ENCODE data around the gene IMPDH1. TPM values are rescaled to one million over a fixed set of nuclear protein-coding genes. Genes with fewer than 3 reads are reported as not detected.

The IMPDH1 gene
- total RNA-seq, 2 donors from 2014 or later = 31.2 to 34.1 TPM

GRCh38 chr7:128373606-128374005 is 36.2 kb downstream of the IMPDH1 start:
- ATAC-seq (no peak), DNase-seq (no peak)
- intact Hi-C loops (cut with DNase I) = no loop called here

- ATAC-seq (no peak), DNase-seq (no peak)
- intact Hi-C loops (cut with DNase I) = no loop called here
Observed at GRCh38 chr7:128370491-128370890, 39.3 kb downstream of the IMPDH1 start.

- ATAC-seq = no peak
- no peak for DNase-seq
- intact Hi-C loops (cut with DNase I) = no loop called here
Observed at GRCh38 chr7:128366986-128367385, 42.8 kb downstream of the IMPDH1 start.

- DNase-seq (no peak), ATAC-seq (peak in 1 of 2 donors; percentile 19)
- intact Hi-C loops (cut with DNase I) = no loop called here
Observed at GRCh38 chr7:128366300-128366699, 43.5 kb downstream of the IMPDH1 start.

- intact Hi-C loops (cut with DNase I) = no loop called here
- ATAC-seq (no peak), DNase-seq (no peak)
Observed at GRCh38 chr7:128365432-128365831, 44.4 kb downstream of the IMPDH1 start.

- DNase-seq (no peak), ATAC-seq (no peak)
- intact Hi-C loops (cut with DNase I) = no loop called here
Observed at GRCh38 chr7:128364166-128364870, 45.5 kb downstream of the IMPDH1 start.

- ATAC-seq (no peak), DNase-seq (no peak)
- intact Hi-C loops (cut with DNase I) = no loop called here
Observed at GRCh38 chr7:128363261-128363721, 46.5 kb downstream of the IMPDH1 start.

- no peak for ATAC-seq
- DNase-seq = no peak
- intact Hi-C loops (cut with DNase I) = no loop called here
Observed at GRCh38 chr7:128362670-128363069, 47.1 kb downstream of the IMPDH1 start.

GRCh38 chr7:128361411-128362379 is 48.1 kb downstream of the IMPDH1 start, which contains the start of gene PRRT4:
PRRT4 (minus strand) TSS chr7:128361690.
- peak; percentile 53 for DNase-seq
- peak; percentile 69 to 86 for ATAC-seq
- intact Hi-C loops (cut with DNase I) = no loop called here

- intact Hi-C loops (cut with DNase I) = no loop called here
- ATAC-seq (peak in 1 of 2 donors; percentile 33), DNase-seq (no peak)
Observed at GRCh38 chr7:128360359-128360678, 49.5 kb downstream of the IMPDH1 start.

GRCh38 chr7:128359939-128360338 is 49.8 kb downstream of the IMPDH1 start:
- intact Hi-C loops (cut with DNase I) = no loop called here
- ATAC-seq (no peak), DNase-seq (no peak)

GRCh38 chr7:128359336-128359735 is 50.4 kb downstream of the IMPDH1 start:
- ATAC-seq (no peak), DNase-seq (no peak)
- intact Hi-C loops (cut with DNase I) = no loop called here

- intact Hi-C loops (cut with DNase I) = no loop called here
Observed at GRCh38 chr7:128358233-128358632, 51.5 kb downstream of the IMPDH1 start.

GRCh38 chr7:128357217-128357613 is 52.6 kb downstream of the IMPDH1 start:
- intact Hi-C loops (cut with DNase I) = no loop called here
- peak in 1 of 2 donors; percentile 13 for ATAC-seq
- DNase-seq = no peak

More at GRCh38 chr7:128358233-128358632, 51.5 kb downstream of the IMPDH1 start:
- DNase-seq (no peak), ATAC-seq (no peak)

GRCh38 chr7:128356546-128357216 is 53.1 kb downstream of the IMPDH1 start:
- ATAC-seq = no peak
- intact Hi-C loops (cut with DNase I) = no loop called here
- DNase-seq = no peak

GRCh38 chr7:128353610-128354009 is 56.2 kb downstream of the IMPDH1 start:
- intact Hi-C loops (cut with DNase I) = no loop called here

GRCh38 chr7:128353189-128353588 is 56.6 kb downstream of the IMPDH1 start:
- ATAC-seq (no peak), DNase-seq (no peak)
- intact Hi-C loops (cut with DNase I) = no loop called here

More at GRCh38 chr7:128353610-128354009, 56.2 kb downstream of the IMPDH1 start:
- ATAC-seq (no peak), DNase-seq (no peak)

- no peak for DNase-seq
- no peak for ATAC-seq
- intact Hi-C loops (cut with DNase I) = no loop called here
Observed at GRCh38 chr7:128352636-128353035, 57.1 kb downstream of the IMPDH1 start.

- intact Hi-C loops (cut with DNase I) = no loop called here
- DNase-seq = peak; percentile 67
- ATAC-seq = peak; percentile 47 to 62
Observed at GRCh38 chr7:128352153-128352537, 57.6 kb downstream of the IMPDH1 start.
